Neural cell (in vitro differentiated cells): ENCODE measurements around the gene KRTAP2-2. TPM values are rescaled to one million over a fixed set of nuclear protein-coding genes. Genes with fewer than 3 reads are reported as not detected.

ENCODE experiments used
- H2AFZ ChIP-seq: fragments of 200-600, 300-800 bp; sonication (generic), shearing (Covaris generic); 2 replicates; pipeline ENCODE4 v1.6.0; 2014; ENCODE audit warnings: low read depth, mild to moderate bottlenecking, antibody characterized with exemption, low read length, moderate library complexity
- H3F3A ChIP-seq: fragments of 200-600 bp; shearing (Covaris generic); 2 replicates; pipeline ENCODE4 v1.6.1; 2016; ENCODE audit warnings: mild to moderate bottlenecking, moderate library complexity, mixed read lengths, antibody characterized with exemption, low read length; ENCODE audit not compliant: insufficient read depth, poor library complexity, severe bottlenecking
- H3K27ac ChIP-seq: fragments of 200-600, 300-800 bp; sonication (generic), shearing (Covaris generic); 2 replicates; pipeline ENCODE4 v1.5.1; 2014; ENCODE audit warnings: mild to moderate bottlenecking, low read length, moderate library complexity
- H3K27me3 ChIP-seq: fragments of 300-800, 200-600 bp; sonication (generic), shearing (Covaris generic); 2 replicates; pipeline ENCODE4 v1.6.0; 2014; ENCODE audit warnings: mild to moderate bottlenecking, low read depth, low read length, moderate library complexity; ENCODE audit not compliant: insufficient read depth
- H3K36me3 ChIP-seq: fragments of 300-800, 200-600 bp; sonication (generic), shearing (Covaris generic); 2 replicates; pipeline ENCODE4 v1.5.1; 2014; ENCODE audit warnings: mild to moderate bottlenecking, antibody characterized with exemption, low read length, moderate library complexity; ENCODE audit not compliant: insufficient read depth
- H3K4me2 ChIP-seq: fragments of 300-800, 200-600 bp; sonication (generic), shearing (Covaris generic); 2 replicates; pipeline ENCODE4 v1.6.0; 2014; ENCODE audit warnings: mild to moderate bottlenecking, low read length
- H3K4me3 ChIP-seq: fragments of 300-800, 200-600 bp; sonication (generic), shearing (Covaris generic); 2 replicates; pipeline ENCODE4 v1.5.1; 2014; ENCODE audit warnings: mild to moderate bottlenecking, low read length, moderate library complexity
- H3K79me2 ChIP-seq: fragments of 200-600 bp; shearing (Covaris generic); replicated peaks from 2 replicates; pipeline ENCODE4 v1.6.0; 2014; ENCODE audit warnings: mild to moderate bottlenecking, low read length, moderate library complexity; ENCODE audit not compliant: insufficient read depth
- H3K9ac ChIP-seq: fragments of 300-800, 200-600 bp; sonication (generic), shearing (Covaris generic); 2 replicates; pipeline ENCODE4 v1.6.1; 2016; ENCODE audit warnings: mild to moderate bottlenecking, low read length, mixed read lengths
- H3K9me2 ChIP-seq: fragments of 200-600 bp; shearing (Covaris generic); 2 replicates; pipeline ENCODE4 v1.6.1; 2016; ENCODE audit warnings: mild to moderate bottlenecking, low read length, mixed read lengths; ENCODE audit not compliant: insufficient read depth
- H3K9me3 ChIP-seq: fragments of 200-600, 300-800 bp; sonication (generic), shearing (Covaris generic); 2 replicates; pipeline ENCODE4 v1.6.1; 2016; ENCODE audit warnings: mild to moderate bottlenecking, mixed run types, low read length, moderate library complexity, mixed read lengths
- H4K20me1 ChIP-seq: fragments of 200-600 bp; shearing (Covaris generic); 2 replicates; pipeline ENCODE4 v1.6.1; 2016; ENCODE audit warnings: mild to moderate bottlenecking, mixed run types; ENCODE audit not compliant: insufficient read depth
- EP300 ChIP-seq: fragments of 450-650 bp; conservative IDR thresholded peaks from 2 replicates; pipeline ENCODE4 v1.6.1; 2014; ENCODE audit warnings: antibody characterized with exemption, mild to moderate bottlenecking, moderate library complexity; ENCODE audit not compliant: poor library complexity, severe bottlenecking
- EZH2 ChIP-seq: fragments of 200-600, 300-800 bp; shearing (Covaris generic), sonication (generic); IDR thresholded peaks from 2 replicates; pipeline ENCODE4 v1.6.1; 2014; ENCODE audit warnings: antibody characterized with exemption, low read length, borderline replicate concordance, mild to moderate bottlenecking; ENCODE audit not compliant: insufficient read depth, poor library complexity, severe bottlenecking
- MXI1 ChIP-seq: fragments of 450-650 bp; conservative IDR thresholded peaks from 2 replicates; pipeline ENCODE4 v1.6.1; 2014; ENCODE audit warnings: antibody characterized with exemption, mild to moderate bottlenecking; ENCODE audit not compliant: poor library complexity, severe bottlenecking
- POLR2AphosphoS5 ChIP-seq: IDR thresholded peaks from 2 replicates; pipeline ENCODE4 v1.6.1; 2012
- RAD21 ChIP-seq: fragments of 450-650 bp; conservative IDR thresholded peaks from 2 replicates; pipeline ENCODE4 v1.6.1; 2014; ENCODE audit warnings: antibody characterized with exemption, mild to moderate bottlenecking, moderate library complexity
- REST ChIP-seq: IDR thresholded peaks from 2 replicates; pipeline ENCODE4 v1.6.1; 2012; ENCODE audit warnings: borderline replicate concordance
- SMC3 ChIP-seq: fragments of 450-650 bp; conservative IDR thresholded peaks from 2 replicates; pipeline ENCODE4 v1.6.1; 2014; ENCODE audit warnings: antibody characterized with exemption, mild to moderate bottlenecking, moderate library complexity; ENCODE audit not compliant: poor library complexity
- TAF1 ChIP-seq: IDR thresholded peaks from 2 replicates; pipeline ENCODE4 v1.6.1; 2012; ENCODE audit warnings: low read depth
- polyA plus RNA-seq: library from polyadenylated mRNA; depleted of rRNA; stranded (reverse); fragments of >200 nt; gene quantifications from 2 replicates; pipeline ENCODE4 v1.2.3, GENCODE V29; 2014
- TF ChIP-seq, protein P1 (sequence below): fragments of 450-650 bp; IDR thresholded peaks from 2 replicates; pipeline ENCODE4 v1.5.1; 2014; ENCODE audit warnings: antibody characterized with exemption, mild to moderate bottlenecking, moderate library complexity; ENCODE audit not compliant: poor library complexity, severe bottlenecking

Gene KRTAP2-2
- polyA plus RNA-seq, 1 donor from 2014 or later: not detected

GRCh38 chr17:41019415-41019814 is 35.6 kb downstream of the KRTAP2-2 start:
- no peaks in the 10 kb centered on the region for H3K9me3 ChIP-seq
- no peak overlapping the region for H3K27ac ChIP-seq
- no peaks in the 10 kb centered on the region for H3F3A ChIP-seq
- no peak overlapping the region for H3K4me3 ChIP-seq
- H3K9ac ChIP-seq: no peak overlapping the region
- H3K36me3 ChIP-seq: no peaks in the 10 kb centered on the region
- H3K4me2 ChIP-seq: no peak overlapping the region
- H3K27me3 ChIP-seq: no peaks in the 10 kb centered on the region
- no peaks in the 10 kb centered on the region for H3K9me2 ChIP-seq
- no peak for TF ChIP-seq TAF1
- no peak for TF ChIP-seq REST
- no peak for TF ChIP-seq RAD21
- TF ChIP-seq SMC3: no peak
- TF ChIP-seq MXI1: no peak
- TF ChIP-seq, protein P1, sequence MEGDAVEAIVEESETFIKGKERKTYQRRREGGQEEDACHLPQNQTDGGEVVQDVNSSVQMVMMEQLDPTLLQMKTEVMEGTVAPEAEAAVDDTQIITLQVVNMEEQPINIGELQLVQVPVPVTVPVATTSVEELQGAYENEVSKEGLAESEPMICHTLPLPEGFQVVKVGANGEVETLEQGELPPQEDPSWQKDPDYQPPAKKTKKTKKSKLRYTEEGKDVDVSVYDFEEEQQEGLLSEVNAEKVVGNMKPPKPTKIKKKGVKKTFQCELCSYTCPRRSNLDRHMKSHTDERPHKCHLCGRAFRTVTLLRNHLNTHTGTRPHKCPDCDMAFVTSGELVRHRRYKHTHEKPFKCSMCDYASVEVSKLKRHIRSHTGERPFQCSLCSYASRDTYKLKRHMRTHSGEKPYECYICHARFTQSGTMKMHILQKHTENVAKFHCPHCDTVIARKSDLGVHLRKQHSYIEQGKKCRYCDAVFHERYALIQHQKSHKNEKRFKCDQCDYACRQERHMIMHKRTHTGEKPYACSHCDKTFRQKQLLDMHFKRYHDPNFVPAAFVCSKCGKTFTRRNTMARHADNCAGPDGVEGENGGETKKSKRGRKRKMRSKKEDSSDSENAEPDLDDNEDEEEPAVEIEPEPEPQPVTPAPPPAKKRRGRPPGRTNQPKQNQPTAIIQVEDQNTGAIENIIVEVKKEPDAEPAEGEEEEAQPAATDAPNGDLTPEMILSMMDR: no peak
- no peak for TF ChIP-seq POLR2AphosphoS5
- no peak for TF ChIP-seq EP300
- TF ChIP-seq EZH2: no peak
- H4K20me1 ChIP-seq: no peaks in the 10 kb centered on the region
- no peaks in the 10 kb centered on the region for H3K79me2 ChIP-seq
- no peak overlapping the region for H2AFZ ChIP-seq

DNA sequence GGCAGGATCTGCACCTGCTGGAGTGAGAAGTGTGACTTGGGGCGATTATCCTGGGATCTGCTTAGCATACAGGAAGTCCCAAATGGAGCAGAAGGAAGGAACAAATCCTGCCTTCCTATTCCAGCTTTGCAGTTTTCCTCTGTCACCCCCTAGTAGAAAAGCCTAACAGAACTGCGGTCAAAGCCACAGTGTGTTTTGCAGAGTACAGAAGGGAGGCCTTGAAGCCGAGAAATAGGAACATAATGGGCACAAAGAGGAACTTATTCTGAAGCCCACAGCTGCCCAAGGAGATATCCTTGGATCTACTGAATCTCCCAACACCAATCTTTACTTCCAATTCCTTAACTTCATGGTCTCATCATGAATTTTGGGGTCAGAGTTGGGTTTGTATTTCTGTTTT is 36.5 kb downstream of the KRTAP2-2 start:
- Histone ChIP-seq H3K36me3 (no peaks in the 10 kb centered on the region), H4K20me1 (no peaks in the 10 kb centered on the region), H3K79me2 (no peaks in the 10 kb centered on the region), H3K9me2 (no peaks in the 10 kb centered on the region), H3K4me3 (no peak overlapping the region), H3K9me3 (no peaks in the 10 kb centered on the region), H3F3A (no peaks in the 10 kb centered on the region), H3K4me2 (no peak overlapping the region), H3K27ac (no peak overlapping the region), H2AFZ (no peak overlapping the region), H3K27me3 (no peaks in the 10 kb centered on the region), H3K9ac (no peak overlapping the region)
- TF ChIP-seq TAF1 (no peak), REST (no peak)
